ENCODE results near the gene RNF13. TPM values are rescaled to one million over a fixed set of nuclear protein-coding genes. Genes with fewer than 3 reads are reported as not detected.

RNF13 gene
- total and polyA plus RNA-seq, 9 donors: 49.4 to 89.4 (median 54.1) TPM

- WGBS, 3 donors: 69 to 86% (median 79%) methylated on average over 1 of the region's 1 CpG
- H3K36me3 ChIP-seq: no peaks in the 10 kb centered on the region
- H3K27ac ChIP-seq: no peak overlapping the region
- H3K9me3 ChIP-seq: no peaks in the 10 kb centered on the region
- no peak overlapping the region for H3K4me3 ChIP-seq
- intact Hi-C loops (cut with DNase I): loop anchor here in 1 of 4 donors (10.0 kb wide), 1 partner anchor 306 kb away; no protein-coding TSS in a partner anchor
- no peaks in the 10 kb centered on the region for H3K27me3 ChIP-seq
- H3K4me1 ChIP-seq (ENCODE audit: insufficient read depth): no peaks in the 10 kb centered on the region
- no peak for TF ChIP-seq CTCF (IDR thresholded peaks at IDR 0.05)
- TF ChIP-seq EP300 (IDR thresholded peaks at IDR 0.05): no peak
- TF ChIP-seq POLR2A (IDR thresholded peaks at IDR 0.05): no peak
- no peak for DNase-seq
These were observed 11.8 kb upstream of the RNF13 start for GRCh38 chr3:149801195-149801594.

- 66 to 75% (median 67%) methylated on average over 5 of the region's 5 CpGs for WGBS, 3 donors
- no peak for DNase-seq
- Histone ChIP-seq H3K27me3 (no peaks in the 10 kb centered on the region), H3K9me3 (no peaks in the 10 kb centered on the region), H3K4me3 (no peak overlapping the region), H3K27ac (no peak overlapping the region), H3K36me3 (no peaks in the 10 kb centered on the region), H3K4me1 (ENCODE audit: insufficient read depth) (no peaks in the 10 kb centered on the region)
- TF ChIP-seq POLR2A (IDR thresholded peaks at IDR 0.05) (no peak), CTCF (IDR thresholded peaks at IDR 0.05) (no peak), EP300 (IDR thresholded peaks at IDR 0.05) (no peak)
- intact Hi-C loops (cut with DNase I): loop anchor here in 1 of 4 donors (10.0 kb wide), 1 partner anchor 307 kb away; no protein-coding TSS in a partner anchor
These were observed 11.4 kb upstream of the RNF13 start for GRCh38 chr3:149801639-149802038.

- DNase-seq: no peak
- no peak for TF ChIP-seq POLR2A (IDR thresholded peaks at IDR 0.05)
- no peak for TF ChIP-seq CTCF (IDR thresholded peaks at IDR 0.05)
- no peak for TF ChIP-seq EP300 (IDR thresholded peaks at IDR 0.05)
- 49 to 58% (median 52%) methylated on average over 2 of the region's 2 CpGs for WGBS, 3 donors
- Histone ChIP-seq H3K4me3 (no peak overlapping the region), H3K36me3 (no peaks in the 10 kb centered on the region), H3K27me3 (no peaks in the 10 kb centered on the region), H3K27ac (no peak overlapping the region), H3K4me1 (ENCODE audit: insufficient read depth) (no peaks in the 10 kb centered on the region), H3K9me3 (no peaks in the 10 kb centered on the region)
- intact Hi-C loops (cut with DNase I): loop anchor here in 1 of 4 donors (10.0 kb wide), 1 partner anchor 311 kb away; no protein-coding TSS in a partner anchor
These were observed 6.7 kb upstream of the RNF13 start for GRCh38 chr3:149806171-149806778.

DNA sequence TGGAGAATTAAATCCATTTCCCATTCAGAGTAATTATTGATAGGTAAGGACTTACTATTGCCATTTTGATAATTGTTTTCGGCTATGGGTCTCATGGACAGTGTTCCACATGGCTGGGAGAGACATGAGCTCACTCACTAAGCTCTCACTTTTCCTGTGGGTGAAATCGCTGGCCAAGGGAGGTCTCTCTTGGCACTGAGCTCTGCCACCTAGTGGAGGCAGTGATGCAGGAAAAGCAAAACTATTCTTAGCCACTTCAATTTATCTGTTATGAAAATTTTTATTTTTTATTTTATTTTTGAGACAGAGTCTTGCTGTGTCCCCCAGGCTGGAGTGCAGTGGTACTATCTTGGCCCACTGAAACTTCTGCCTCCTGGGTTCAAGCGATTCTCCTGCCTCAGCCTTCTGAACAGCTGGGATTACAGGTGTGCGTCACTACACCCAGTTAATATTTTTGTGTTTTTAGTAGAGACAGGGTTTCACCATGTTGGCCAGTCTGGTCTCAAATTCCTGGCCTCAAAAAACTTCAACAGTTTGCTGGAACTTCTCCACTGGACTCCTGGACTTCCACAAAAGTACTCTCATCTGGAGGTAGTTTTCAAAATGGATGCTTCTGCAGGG, 4.7 kb upstream of the RNF13 start:
- H3K4me1 ChIP-seq (ENCODE audit: insufficient read depth): peaks cover 2% of the 10 kb centered on the region
- no peaks in the 10 kb centered on the region for H3K27me3 ChIP-seq
- intact Hi-C loops (cut with DNase I): loop anchor here in 1 of 4 donors (10.0 kb wide), 1 partner anchor 314 kb away; no protein-coding TSS in a partner anchor
- no peak overlapping the region for H3K4me3 ChIP-seq
- H3K9me3 ChIP-seq: no peaks in the 10 kb centered on the region
- DNase-seq: peak; percentile 51 to 67 (median 64)
- no peaks in the 10 kb centered on the region for H3K36me3 ChIP-seq
- WGBS, 3 donors: 26 to 31% (median 28%) methylated on average over 4 of the region's 4 CpGs
- no peak overlapping the region for H3K27ac ChIP-seq
- TF ChIP-seq EP300 (IDR thresholded peaks at IDR 0.05): no peak
- TF ChIP-seq POLR2A (IDR thresholded peaks at IDR 0.05): no peak
- peak; percentile 35 to 41 (median 39) for TF ChIP-seq CTCF (IDR thresholded peaks at IDR 0.05)
